HG03175 (cell line): ENCODE data around the gene FAM167B.
A peak's percentile ranks its signal among the peaks of the same experiment; 100 is the strongest.

Experiments used
- ATAC-seq: cut with Tn5 transposase; IDR thresholded peaks from one replicate; pipeline ENCODE4 v1.9.1; 2021; ENCODE audit warnings: mild to moderate bottlenecking, moderate library complexity; ENCODE audit not compliant: unreplicated experiment

Gene FAM167B

GRCh38 chr1:32221980-32222755, 24.9 kb upstream of the FAM167B start, which contains the start of the genes EIF3I and TMEM234:
Gene EIF3I (plus strand): TSS chr1:32222407. CDS start chr1:32222442, 35 bp downstream.
Gene TMEM234 (minus strand): TSS chr1:32222353. CDS start chr1:32222322, 31 bp downstream.
- peak; percentile 98 for ATAC-seq

- ATAC-seq, result no peak
Observed at GRCh38 chr1:32223683-32224082, 23.3 kb upstream of the FAM167B start.

- ATAC-seq, result no peak
Observed at GRCh38 chr1:32224285-32224684, 22.7 kb upstream of the FAM167B start.

- ATAC-seq, result no peak
Observed at GRCh38 chr1:32228771-32229170, 18.3 kb upstream of the FAM167B start.

GRCh38 chr1:32231843-32232432, 15.1 kb upstream of the FAM167B start:
- ATAC-seq, result no peak

GRCh38 chr1:32232558-32233304, 14.3 kb upstream of the FAM167B start:
- no peak for ATAC-seq

- no peak for ATAC-seq
Observed at GRCh38 chr1:32234792-32235191, 12.2 kb upstream of the FAM167B start.

GRCh38 chr1:32239337-32239736, 7.7 kb upstream of the FAM167B start:
- no peak for ATAC-seq

GRCh38 chr1:32239790-32240139, 7.3 kb upstream of the FAM167B start:
- no peak for ATAC-seq

- ATAC-seq, result no peak
Observed at GRCh38 chr1:32240140-32240951, 6.7 kb upstream of the FAM167B start.

GRCh38 chr1:32241001-32241763, 5.8 kb upstream of the FAM167B start:
- ATAC-seq, result no peak

GRCh38 chr1:32242341-32242851, 4.6 kb upstream of the FAM167B start:
- no peak for ATAC-seq

GRCh38 chr1:32247452-32247851, 430 bp downstream of the FAM167B start:
- no peak for ATAC-seq

- peak; percentile 29 for ATAC-seq
Observed at GRCh38 chr1:32247983-32248889, 1.2 kb downstream of the FAM167B start.

GRCh38 chr1:32249831-32250525, 3.0 kb downstream of the FAM167B start:
- ATAC-seq, result peak; percentile 62

- peak; percentile 22 for ATAC-seq
Observed at GRCh38 chr1:32250893-32251716, 4.1 kb downstream of the FAM167B start, which contains the start of gene LCK. Gene LCK (plus strand): TSS chr1:32251265. CDS start chr1:32274330, 23,065 bp downstream.
